Measurements from ENCODE around the gene CHADL. TPM values are rescaled to one million over a fixed set of nuclear protein-coding genes. Genes with fewer than 3 reads are reported as not detected.

The CHADL gene
- total RNA-seq, 1 experiment from 2014 or later = 0.33 TPM

- ChIA-PET POLR2A (no interaction called here), CTCF (no interaction called here)
- H3K4me3 ChIP-seq (ENCODE audit: low read depth in 2 of 2, low read length in 2 of 2) = no peak overlapping the region
- ATAC-seq (no peak), DNase-seq (ENCODE audit: low read depth, low spot score) (no peak)
- in situ Hi-C loops (cut with HindIII; ENCODE audit: low pct_unique_long_range_greater_than_20kb, low sequenced_read_pairs) (no loop called here), intact Hi-C loops (cut with micrococcal nuclease; ENCODE audit: unreplicated experiment) (no loop called here)
- H3K36me3 ChIP-seq (ENCODE audit: control insufficient read depth, insufficient read depth, low read length) = no peaks in the 10 kb centered on the region
- no peak overlapping the region for H3K27ac ChIP-seq (ENCODE audit: low read length)
- TF ChIP-seq POLR2AphosphoS5 (IDR thresholded peaks at IDR 0.05; ENCODE audit: low read depth, low read length) = no peak
- no peak for TF ChIP-seq CTCF (IDR thresholded peaks at IDR 0.05)
- TF ChIP-seq REST (IDR thresholded peaks at IDR 0.05; ENCODE audit: insufficient read depth in 1 of 2, low read depth in 2 of 2, low read length in 1 of 2) = no peak
- TF ChIP-seq SIN3A (IDR thresholded peaks at IDR 0.05; ENCODE audit: borderline replicate concordance, insufficient read depth, low read depth, low read length) = no peak
- TF ChIP-seq TCF7L2 (IDR thresholded peaks at IDR 0.05; ENCODE audit: low read depth, low read length) = no peak
- H3K27me3 ChIP-seq (ENCODE audit: control insufficient read depth, insufficient read depth, low read length) = no peaks in the 10 kb centered on the region
- no peaks in the 10 kb centered on the region for H3K9me3 ChIP-seq (ENCODE audit: control insufficient read depth, insufficient read depth, low read depth, low read length)
- no TSS peak for BruUV-seq (replicated peaks)
- no peaks in the 10 kb centered on the region for H3K4me1 ChIP-seq (ENCODE audit: control insufficient read depth, insufficient read depth, low read length)
Measured at GRCh38 chr22:41239443-41240128, 1.1 kb downstream of the CHADL start.

- intact Hi-C loops (cut with micrococcal nuclease; ENCODE audit: unreplicated experiment) = no loop called here
- no TSS peak for BruUV-seq (replicated peaks)
- ChIA-PET CTCF (interaction anchor here (1.3 kb wide), 1 partner anchor 316 kb away, joined by 5 read pairs; no protein-coding TSS in a partner anchor), POLR2A (no interaction called here)
- no peak for DNase-seq (ENCODE audit: low read depth, low spot score)
- H3K27me3 ChIP-seq (ENCODE audit: control insufficient read depth, insufficient read depth, low read length) = no peaks in the 10 kb centered on the region
- no peak for ATAC-seq
- H3K4me1 ChIP-seq (ENCODE audit: control insufficient read depth, insufficient read depth, low read length) = no peaks in the 10 kb centered on the region
- in situ Hi-C loops (cut with HindIII; ENCODE audit: low pct_unique_long_range_greater_than_20kb, low sequenced_read_pairs) = no loop called here
- H3K9me3 ChIP-seq (ENCODE audit: control insufficient read depth, insufficient read depth, low read depth, low read length) = no peaks in the 10 kb centered on the region
- H3K36me3 ChIP-seq (ENCODE audit: control insufficient read depth, insufficient read depth, low read length) = no peaks in the 10 kb centered on the region
- no peak for TF ChIP-seq CTCF (IDR thresholded peaks at IDR 0.05)
- TF ChIP-seq SIN3A (IDR thresholded peaks at IDR 0.05; ENCODE audit: borderline replicate concordance, insufficient read depth, low read depth, low read length) = no peak
- no peak for TF ChIP-seq POLR2AphosphoS5 (IDR thresholded peaks at IDR 0.05; ENCODE audit: low read depth, low read length)
- TF ChIP-seq REST (IDR thresholded peaks at IDR 0.05; ENCODE audit: insufficient read depth in 1 of 2, low read depth in 2 of 2, low read length in 1 of 2) = no peak
- TF ChIP-seq TCF7L2 (IDR thresholded peaks at IDR 0.05; ENCODE audit: low read depth, low read length) = no peak
- H3K4me3 ChIP-seq (ENCODE audit: low read depth in 2 of 2, low read length in 2 of 2) = no peak overlapping the region
- no peak overlapping the region for H3K27ac ChIP-seq (ENCODE audit: low read length)
Measured at GRCh38 chr22:41238570-41239442, 1.9 kb downstream of the CHADL start.
